GM19023 (cell line): ENCODE results near the gene MUC20.
"Not testable (repeated sequence)": the region's sequence is repeated elsewhere in the genome, so short reads cannot be mapped to it uniquely, and the experiment has no call there.

Experiments used
- ATAC-seq: cut with Tn5 transposase; IDR thresholded peaks from one replicate; pipeline ENCODE4 v1.9.1; 2021; ENCODE audit warnings: mild to moderate bottlenecking, moderate library complexity; ENCODE audit not compliant: unreplicated experiment

The MUC20 gene

DNA sequence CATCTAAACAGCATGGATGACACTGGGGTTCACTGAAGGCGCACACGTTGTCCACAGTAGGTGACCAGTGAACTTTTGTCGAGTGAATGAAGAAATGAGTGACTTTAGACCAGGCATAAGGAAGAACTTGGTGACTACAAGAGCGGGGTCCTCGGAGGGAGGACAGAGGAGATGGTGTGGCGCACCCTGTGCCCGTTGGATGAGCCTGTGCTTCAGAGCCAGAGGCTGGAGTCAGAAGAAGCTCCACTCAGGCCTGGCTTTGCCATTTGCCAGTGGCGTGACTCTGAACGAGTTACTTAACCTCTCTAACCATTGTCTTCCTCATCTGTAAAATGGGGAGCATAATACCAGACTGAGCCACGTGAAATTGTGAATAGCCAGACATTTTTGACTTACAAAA is 48.8 kb downstream of the MUC20 start:
- ATAC-seq = no peak

DNA sequence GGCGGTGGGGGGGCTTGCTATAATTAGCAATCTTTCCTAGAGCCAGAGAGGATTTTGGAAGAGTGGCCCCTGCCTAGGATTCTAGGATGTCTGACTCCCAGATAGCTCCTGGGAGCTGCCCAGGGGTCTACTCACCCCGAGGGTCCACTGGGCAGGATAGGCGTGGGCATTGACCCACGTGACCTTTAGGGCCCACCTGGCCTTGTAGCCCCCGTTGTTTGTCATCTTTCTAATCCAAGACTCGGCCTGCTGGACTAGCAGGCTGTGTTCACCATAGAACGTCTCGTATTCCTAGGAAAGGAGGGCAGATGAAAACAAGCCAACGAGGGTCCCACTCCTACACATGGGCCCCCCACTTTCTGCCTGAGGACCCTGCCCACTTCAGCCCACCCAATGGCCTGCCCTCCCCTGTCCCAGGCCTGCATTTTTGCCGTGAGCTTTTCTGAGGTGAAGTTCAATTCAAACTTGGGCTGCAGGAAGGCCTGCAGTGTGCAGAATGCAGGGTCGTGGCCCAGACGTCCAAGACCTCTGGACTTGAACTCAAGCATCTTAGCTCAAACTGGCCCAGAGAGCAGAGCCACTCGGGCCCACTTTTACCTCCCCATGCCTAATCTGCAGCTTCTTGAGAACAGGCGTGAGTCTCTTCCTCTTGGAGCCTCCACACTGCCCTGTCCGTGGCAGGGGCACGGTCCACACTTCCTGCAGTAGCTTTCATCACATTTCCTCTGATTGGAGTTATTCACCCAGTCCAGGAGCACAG is 49.5 kb downstream of the MUC20 start:
- no peak for ATAC-seq

DNA sequence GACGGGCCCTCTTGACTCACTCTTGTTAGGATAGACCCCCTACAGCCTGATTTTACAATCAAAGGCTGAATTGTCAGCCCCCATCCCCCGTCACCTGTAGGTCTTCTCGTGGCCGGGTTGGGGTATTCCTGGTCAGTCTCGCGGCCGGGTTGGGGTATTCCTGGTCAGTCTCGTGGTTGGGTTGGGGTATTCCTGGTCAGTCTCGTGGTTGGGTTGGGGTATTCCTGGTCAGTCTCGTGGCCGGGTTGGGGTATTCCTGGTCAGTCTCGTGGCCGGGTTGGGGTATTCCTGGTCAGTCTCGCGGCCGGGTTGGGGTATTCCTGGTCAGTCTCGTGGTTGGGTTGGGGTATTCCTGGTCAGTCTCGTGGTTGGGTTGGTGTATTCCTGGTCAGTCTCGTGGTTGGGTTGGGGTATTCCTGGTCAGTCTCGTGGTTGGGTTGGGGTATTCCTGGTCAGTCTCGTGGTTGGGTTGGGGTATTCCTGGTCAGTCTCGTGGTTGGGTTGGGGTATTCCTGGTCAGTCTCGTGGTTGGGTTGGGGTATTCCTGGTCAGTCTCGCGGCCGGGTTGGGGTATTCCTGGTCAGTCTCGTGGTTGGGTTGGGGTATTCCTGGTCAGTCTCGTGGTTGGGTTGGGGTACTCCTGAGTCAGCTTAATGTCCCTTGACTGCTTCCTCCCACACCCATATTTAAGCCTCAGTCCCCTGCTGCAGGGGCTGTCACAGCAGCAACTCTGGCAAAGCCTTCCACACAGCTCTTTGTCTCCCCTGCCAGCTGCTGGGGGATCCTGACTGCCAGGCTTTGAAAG is 50.3 kb downstream of the MUC20 start:
- ATAC-seq = not testable (repeated sequence)

DNA sequence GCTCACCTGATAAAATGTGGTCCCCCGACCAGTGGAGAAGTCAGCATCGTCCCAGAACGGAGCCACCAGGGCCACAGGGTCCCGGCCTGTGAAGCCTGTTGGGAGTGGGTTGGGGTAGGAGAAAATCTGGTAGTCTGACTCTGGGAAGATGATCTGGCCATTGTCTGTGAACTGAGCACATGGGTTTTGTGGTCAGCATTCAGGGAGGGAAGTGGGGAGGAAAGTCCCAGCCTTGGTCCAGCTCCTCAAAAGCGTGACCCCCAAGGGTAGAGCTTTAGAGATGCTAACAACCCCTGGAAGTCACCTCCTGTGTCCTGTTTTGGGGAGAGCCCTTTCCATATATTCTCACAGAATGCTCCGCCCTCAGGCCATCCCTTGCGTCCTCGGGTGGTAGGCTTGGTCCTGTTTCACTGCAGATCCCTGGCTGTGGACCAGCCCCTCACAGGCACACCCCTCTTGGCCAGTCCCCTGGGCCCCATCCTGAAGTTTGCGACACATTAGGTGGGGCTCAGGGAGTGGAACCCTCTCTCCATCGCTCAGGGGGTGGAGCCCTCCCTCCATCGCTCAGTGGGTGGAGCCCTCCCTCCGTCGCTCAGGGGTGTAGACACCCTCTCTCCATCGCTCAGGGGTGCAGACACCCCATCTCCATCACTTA is 51.0 kb downstream of the MUC20 start:
- ATAC-seq = no peak

DNA sequence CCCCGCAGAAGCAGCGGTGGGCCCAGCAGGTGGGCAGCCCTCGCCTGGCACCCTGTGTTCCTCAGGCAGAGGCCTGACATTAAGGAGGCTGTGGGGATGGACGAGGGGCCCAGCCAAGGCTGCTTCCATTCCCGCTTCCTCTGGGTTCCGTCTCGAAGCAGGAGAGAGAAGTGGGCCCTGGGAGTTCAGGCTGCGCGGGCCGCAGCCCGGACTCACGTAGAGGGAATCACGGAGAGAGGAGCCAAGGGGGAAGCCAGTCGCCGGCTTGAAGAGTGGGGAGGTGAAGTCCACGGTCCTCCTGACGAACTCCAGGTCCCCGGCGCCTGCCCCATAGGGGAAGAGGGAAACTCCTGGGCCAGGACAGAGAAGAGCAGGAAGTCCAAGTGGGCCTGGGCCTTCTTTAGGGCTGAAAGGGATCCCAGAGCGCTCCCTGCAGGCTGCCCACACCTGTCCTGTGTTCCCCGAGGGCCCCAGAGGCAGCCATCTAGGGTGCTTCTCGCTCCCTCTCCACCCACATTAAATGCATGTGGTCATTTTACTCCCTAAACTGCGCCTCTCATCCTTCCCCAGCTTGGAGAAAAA is 53.3 kb downstream of the MUC20 start:
- no peak for ATAC-seq

DNA sequence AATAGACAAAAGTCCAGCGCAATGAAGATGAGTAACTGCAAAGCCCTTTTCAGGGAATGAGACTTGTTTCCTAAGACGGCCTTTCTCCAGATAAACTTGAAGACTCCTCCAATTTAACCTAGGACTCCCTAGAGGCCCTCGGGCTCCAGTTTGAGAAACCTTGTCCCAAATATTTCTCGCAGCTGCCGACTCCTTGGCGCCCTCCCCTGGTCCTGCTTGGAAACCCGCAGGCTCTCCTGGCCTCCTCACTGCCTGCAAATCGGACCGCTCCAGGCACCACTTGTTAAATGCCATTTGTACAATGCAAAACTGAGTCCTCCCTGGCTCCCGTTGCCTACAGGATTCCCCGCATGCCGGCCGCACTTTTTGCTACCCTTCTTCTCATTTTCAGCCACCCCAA is 54.1 kb downstream of the MUC20 start:
- ATAC-seq = no peak

DNA sequence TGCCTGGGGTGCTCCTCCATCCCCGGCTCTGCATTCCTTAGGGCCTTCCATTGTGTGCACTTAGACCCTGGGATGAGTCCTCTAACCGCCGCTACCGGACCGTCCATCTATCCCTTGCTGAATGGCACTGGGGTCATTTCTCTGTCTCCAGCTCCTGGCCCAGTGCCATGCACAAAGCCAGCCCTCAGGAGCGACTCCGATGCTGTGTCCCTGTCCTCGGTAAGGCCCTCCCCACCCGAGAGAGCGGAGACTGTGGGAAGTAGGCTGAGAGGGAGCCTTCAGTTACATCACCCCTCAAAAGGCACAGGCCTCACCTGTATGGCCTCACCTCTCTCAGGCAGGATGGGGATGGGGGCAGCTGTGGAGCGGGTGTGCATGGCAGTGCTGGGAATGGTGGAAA is 57.2 kb downstream of the MUC20 start:
- ATAC-seq = no peak

DNA sequence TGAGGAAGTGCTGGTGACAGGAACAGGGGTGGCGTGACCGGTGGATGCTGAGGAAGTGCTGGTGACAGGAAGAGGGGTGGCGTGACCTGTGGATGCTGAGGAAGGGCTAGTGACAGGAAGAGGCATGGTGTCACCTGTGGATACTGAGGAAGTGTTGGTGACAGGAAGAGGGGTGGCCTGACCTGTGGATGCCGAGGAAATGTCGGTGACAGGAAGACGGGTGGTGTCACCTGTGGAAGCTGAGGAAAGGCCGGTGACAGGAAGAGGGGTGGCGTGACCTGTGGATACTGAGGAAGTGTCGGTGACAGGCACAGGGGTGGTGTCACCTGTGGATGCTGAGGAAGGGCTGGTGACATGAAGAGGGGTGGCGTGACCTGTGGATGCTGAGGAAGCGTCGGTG is 60.5 kb downstream of the MUC20 start:
- ATAC-seq = not testable (repeated sequence)
